HepG2 (cell line): ENCODE data around the gene SLC22A31.

Experiments
- SALL1 ChIP-seq: sonication (generic); formaldehyde crosslinking; IDR thresholded peaks from 2 replicates; pipeline ENCODE4 v1.8.0; 2022; ENCODE audit warnings: mild to moderate bottlenecking, missing genetic modification reagents
- ZNF24 ChIP-seq: fragments of 450-650 bp; IDR thresholded peaks from 2 replicates; pipeline ENCODE4 v1.6.1; 2017; ENCODE audit warnings: antibody characterized with exemption, mild to moderate bottlenecking
- TF ChIP-seq, protein P1 (sequence below): sonication (generic); formaldehyde crosslinking; IDR thresholded peaks from 2 replicates; pipeline ENCODE4 v1.5.0; 2020; ENCODE audit warnings: mild to moderate bottlenecking, missing genetic modification reagents, moderate library complexity

DNA sequence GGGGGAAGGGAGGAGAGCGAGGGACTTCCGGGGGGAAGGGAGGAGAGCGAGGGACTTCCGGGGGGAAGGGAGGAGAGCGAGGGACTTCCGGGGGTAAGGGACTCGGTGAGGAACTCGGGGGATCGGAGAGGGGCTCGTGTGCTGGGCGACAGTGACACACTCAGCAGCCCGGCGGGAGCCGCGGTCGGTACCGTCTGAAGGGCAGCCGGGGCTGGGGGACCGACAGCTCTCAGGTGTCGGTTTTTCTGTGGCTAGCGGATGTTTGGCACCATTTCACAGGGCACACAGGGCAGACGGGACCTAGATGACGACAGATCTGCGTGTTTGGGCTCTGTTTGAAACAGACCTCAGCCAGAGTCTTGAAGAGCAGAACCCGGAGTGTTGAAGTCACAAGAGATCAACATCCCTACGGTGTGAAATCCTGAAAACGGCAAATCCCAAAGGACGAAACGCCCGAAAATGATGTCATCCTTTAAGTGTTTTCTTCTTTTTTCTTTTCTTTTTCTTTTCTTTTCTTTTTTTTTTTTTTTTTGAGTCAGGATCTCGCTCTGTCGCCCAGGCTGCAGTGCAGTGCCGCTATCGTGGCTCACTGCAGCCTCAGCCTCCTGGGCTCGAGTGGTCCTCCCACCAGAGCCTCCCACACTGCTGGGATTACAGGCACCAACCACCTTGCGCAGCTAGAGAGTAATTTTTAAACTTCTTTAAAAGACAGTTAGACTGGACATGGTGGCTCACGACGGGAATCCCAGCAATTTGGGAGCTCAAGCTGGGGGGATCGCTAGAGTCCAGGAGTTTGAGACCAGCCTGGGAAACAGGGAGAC, 41.1 kb upstream of the SLC22A31 start:
- TF ChIP-seq, protein P1, sequence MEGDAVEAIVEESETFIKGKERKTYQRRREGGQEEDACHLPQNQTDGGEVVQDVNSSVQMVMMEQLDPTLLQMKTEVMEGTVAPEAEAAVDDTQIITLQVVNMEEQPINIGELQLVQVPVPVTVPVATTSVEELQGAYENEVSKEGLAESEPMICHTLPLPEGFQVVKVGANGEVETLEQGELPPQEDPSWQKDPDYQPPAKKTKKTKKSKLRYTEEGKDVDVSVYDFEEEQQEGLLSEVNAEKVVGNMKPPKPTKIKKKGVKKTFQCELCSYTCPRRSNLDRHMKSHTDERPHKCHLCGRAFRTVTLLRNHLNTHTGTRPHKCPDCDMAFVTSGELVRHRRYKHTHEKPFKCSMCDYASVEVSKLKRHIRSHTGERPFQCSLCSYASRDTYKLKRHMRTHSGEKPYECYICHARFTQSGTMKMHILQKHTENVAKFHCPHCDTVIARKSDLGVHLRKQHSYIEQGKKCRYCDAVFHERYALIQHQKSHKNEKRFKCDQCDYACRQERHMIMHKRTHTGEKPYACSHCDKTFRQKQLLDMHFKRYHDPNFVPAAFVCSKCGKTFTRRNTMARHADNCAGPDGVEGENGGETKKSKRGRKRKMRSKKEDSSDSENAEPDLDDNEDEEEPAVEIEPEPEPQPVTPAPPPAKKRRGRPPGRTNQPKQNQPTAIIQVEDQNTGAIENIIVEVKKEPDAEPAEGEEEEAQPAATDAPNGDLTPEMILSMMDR (CRISPR knock-in tag): no peak
- TF ChIP-seq SALL1 (CRISPR knock-in tag): peak; percentile 75
- no peak for TF ChIP-seq ZNF24
